HEK293T (cell line): ENCODE data around the gene WASF2.

Experiments
- CTCF ChIA-PET: fragments of 350-600 bp; formaldehyde crosslinking; extraction: SDS; loops from one replicate; lab custom pipeline; 2021; ENCODE audit warnings: antibody characterized with exemption, inconsistent platforms; lab: Yijun Ruan, JAX
- POLR2A ChIA-PET: fragments of 350-600 bp; formaldehyde crosslinking; extraction: SDS; loops from one replicate; lab custom pipeline; 2020; ENCODE audit warnings: antibody characterized with exemption, inconsistent platforms; lab: Yijun Ruan, JAX
- DNase-seq: peaks from one replicate; pipeline ENCODE4 v3.0.0; 2012; ENCODE audit warnings: mixed read lengths; ENCODE audit errors: extremely low spot score
- ARNT ChIP-seq: fragments of 450-650 bp; IDR thresholded peaks from 2 replicates; pipeline ENCODE4 v1.6.1; 2017; ENCODE audit warnings: mild to moderate bottlenecking
- BHLHE40 ChIP-seq: fragments of 450-650 bp; IDR thresholded peaks from 2 replicates; pipeline ENCODE4 v1.6.1; 2016; ENCODE audit warnings: mild to moderate bottlenecking, moderate library complexity, borderline replicate concordance
- CTBP1 ChIP-seq: fragments of 450-650 bp; IDR thresholded peaks from 2 replicates; pipeline ENCODE4 v1.6.1; 2016; ENCODE audit warnings: borderline replicate concordance
- ELF4 ChIP-seq: fragments of 450-650 bp; IDR thresholded peaks from 2 replicates; pipeline ENCODE4 v1.6.1; 2017; ENCODE audit warnings: antibody characterized with exemption
- FOXA1 ChIP-seq: fragments of 450-650 bp; IDR thresholded peaks from 2 replicates; pipeline ENCODE4 v1.6.1; 2016; ENCODE audit warnings: mild to moderate bottlenecking
- FOXK2 ChIP-seq: fragments of 450-650 bp; IDR thresholded peaks from 2 replicates; pipeline ENCODE4 v1.6.1; 2016; ENCODE audit warnings: mild to moderate bottlenecking
- FOXM1 ChIP-seq: fragments of 450-650 bp; IDR thresholded peaks from 2 replicates; pipeline ENCODE4 v1.6.1; 2017; ENCODE audit warnings: mild to moderate bottlenecking, borderline replicate concordance
- HDGF ChIP-seq: fragments of 450-650 bp; IDR thresholded peaks from 2 replicates; pipeline ENCODE4 v1.6.1; 2017; ENCODE audit warnings: antibody characterized with exemption, borderline replicate concordance
- L3MBTL2 ChIP-seq: fragments of 450-650 bp; conservative IDR thresholded peaks from 2 replicates; pipeline ENCODE4 v1.6.1; 2016; ENCODE audit warnings: mild to moderate bottlenecking
- LEF1 ChIP-seq: fragments of 450-650 bp; IDR thresholded peaks from 2 replicates; pipeline ENCODE4 v1.6.1; 2017; ENCODE audit warnings: mild to moderate bottlenecking, borderline replicate concordance
- NFRKB ChIP-seq: fragments of 450-650 bp; IDR thresholded peaks from 2 replicates; pipeline ENCODE4 v1.6.1; 2016; ENCODE audit warnings: mild to moderate bottlenecking, moderate library complexity
- SP1 ChIP-seq: fragments of 450-650 bp; IDR thresholded peaks from 2 replicates; pipeline ENCODE4 v1.6.1; 2017
- SUZ12 ChIP-seq: fragments of 450-650 bp; IDR thresholded peaks from 2 replicates; pipeline ENCODE4 v1.6.1; 2016; ENCODE audit warnings: mild to moderate bottlenecking
- TARDBP ChIP-seq: fragments of 450-650 bp; IDR thresholded peaks from 2 replicates; pipeline ENCODE4 v1.6.1; 2016
- ZNF384 ChIP-seq: fragments of 450-650 bp; IDR thresholded peaks from 2 replicates; pipeline ENCODE4 v1.6.1; 2016
- TF ChIP-seq, protein P1 (sequence below): fragments of 450-650 bp; IDR thresholded peaks from 2 replicates; pipeline ENCODE4 v1.6.1; 2016

The WASF2 gene

GRCh38 chr1:27380766-27381733 is 108.9 kb downstream of the WASF2 start:
- ChIA-PET POLR2A (no interaction called here), CTCF (interaction anchor here (1.4 kb wide), 1 partner anchor 24 kb away, joined by 5 read pairs; no protein-coding TSS in a partner anchor)
- TF ChIP-seq TARDBP (no peak), ELF4 (no peak), BHLHE40 (no peak), HDGF (no peak), SP1 (no peak), FOXK2 (no peak), CTBP1 (no peak), FOXA1 (no peak), SUZ12 (no peak), ZNF384 (no peak), FOXM1 (no peak), ARNT (no peak)
- TF ChIP-seq, protein P1, sequence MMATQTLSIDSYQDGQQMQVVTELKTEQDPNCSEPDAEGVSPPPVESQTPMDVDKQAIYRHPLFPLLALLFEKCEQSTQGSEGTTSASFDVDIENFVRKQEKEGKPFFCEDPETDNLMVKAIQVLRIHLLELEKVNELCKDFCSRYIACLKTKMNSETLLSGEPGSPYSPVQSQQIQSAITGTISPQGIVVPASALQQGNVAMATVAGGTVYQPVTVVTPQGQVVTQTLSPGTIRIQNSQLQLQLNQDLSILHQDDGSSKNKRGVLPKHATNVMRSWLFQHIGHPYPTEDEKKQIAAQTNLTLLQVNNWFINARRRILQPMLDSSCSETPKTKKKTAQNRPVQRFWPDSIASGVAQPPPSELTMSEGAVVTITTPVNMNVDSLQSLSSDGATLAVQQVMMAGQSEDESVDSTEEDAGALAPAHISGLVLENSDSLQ, result no peak
- no peak for DNase-seq

- CTCF ChIA-PET, result no interaction called here
- TF ChIP-seq NFRKB (no peak), FOXA1 (no peak), ZNF384 (no peak), LEF1 (no peak)
- TF ChIP-seq, protein P1, result no peak
- POLR2A ChIA-PET, result no interaction called here
- DNase-seq, result no peak
Observed at GRCh38 chr1:27380224-27380623, 109.7 kb downstream of the WASF2 start.

GRCh38 chr1:27379564-27380122 is 110.3 kb downstream of the WASF2 start:
- no peak for TF ChIP-seq FOXM1
- TF ChIP-seq HDGF, result no peak
- TF ChIP-seq SUZ12, result no peak
- TF ChIP-seq ZNF384, result no peak
- no peak for TF ChIP-seq ARNT
- TF ChIP-seq, protein P1, result no peak
- TF ChIP-seq FOXA1, result no peak
- no peak for TF ChIP-seq ELF4
- TF ChIP-seq L3MBTL2, result no peak
- no peak for TF ChIP-seq SP1
- no peak for TF ChIP-seq TARDBP
- no peak for TF ChIP-seq BHLHE40
- TF ChIP-seq CTBP1, result no peak
- no peak for TF ChIP-seq LEF1
- no peak for TF ChIP-seq FOXK2
- no peak for DNase-seq
- ChIA-PET CTCF (no interaction called here), POLR2A (interaction anchor here (0.8 kb wide), 1 partner anchor 14 kb away, joined by 4 read pairs; no protein-coding TSS in a partner anchor)

GRCh38 chr1:27377760-27378495 is 112.0 kb downstream of the WASF2 start:
- CTCF ChIA-PET, result interaction anchor here (0.6 to 1.1 kb wide), 2 partner anchors 10 kb away, joined by 4 to 7 read pairs; no protein-coding TSS in a partner anchor
- no peak for DNase-seq
- POLR2A ChIA-PET, result interaction anchor here (1.4 kb wide), 1 partner anchor 11 kb away, joined by 6 read pairs; the partner anchor contains the start of gene MAP3K6
- no peak for TF ChIP-seq FOXA1
- TF ChIP-seq SP1, result no peak
- no peak for TF ChIP-seq TARDBP
- TF ChIP-seq ELF4, result no peak
- TF ChIP-seq, protein P1, result no peak
- no peak for TF ChIP-seq BHLHE40
- TF ChIP-seq NFRKB, result no peak
- TF ChIP-seq CTBP1, result no peak
- TF ChIP-seq SUZ12, result no peak
- no peak for TF ChIP-seq FOXK2
- no peak for TF ChIP-seq ARNT
- no peak for TF ChIP-seq ZNF384
